GM19468 (cell line): ENCODE measurements around the gene CTDSP2.
"Not testable (repeated sequence)": the region's sequence is repeated elsewhere in the genome, so short reads cannot be mapped to it uniquely, and the experiment has no call there.

ENCODE experiments used
- ATAC-seq: cut with Tn5 transposase; IDR thresholded peaks from one replicate; pipeline ENCODE4 v1.9.1; 2021; ENCODE audit warnings: mild to moderate bottlenecking, moderate library complexity, moderate number of reproducible peaks; ENCODE audit not compliant: unreplicated experiment; ENCODE audit errors: extremely low read depth

CTDSP2 gene

GRCh38 chr12:57793920-57794319, 52.6 kb downstream of the CTDSP2 start:
- ATAC-seq: no peak

- ATAC-seq: no peak
Observed at GRCh38 chr12:57783861-57784260, 62.7 kb downstream of the CTDSP2 start.

DNA sequence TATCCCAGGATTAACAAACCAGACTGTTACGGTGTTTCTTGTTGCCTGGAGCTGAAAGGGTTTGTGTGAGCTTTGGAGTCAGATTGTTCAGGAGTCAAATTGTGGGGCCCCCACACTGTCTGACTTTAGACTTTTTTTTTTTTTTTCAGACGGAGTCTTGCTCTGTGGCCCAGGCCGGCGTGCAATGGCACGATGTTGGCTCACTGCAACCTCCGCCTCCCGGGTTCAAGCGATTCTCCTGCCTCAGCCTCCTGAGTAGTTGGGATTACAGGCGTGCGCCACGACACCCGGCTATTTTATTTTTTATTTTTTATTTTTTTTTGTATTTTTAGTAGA, 63.1 kb downstream of the CTDSP2 start:
- ATAC-seq: no peak

DNA sequence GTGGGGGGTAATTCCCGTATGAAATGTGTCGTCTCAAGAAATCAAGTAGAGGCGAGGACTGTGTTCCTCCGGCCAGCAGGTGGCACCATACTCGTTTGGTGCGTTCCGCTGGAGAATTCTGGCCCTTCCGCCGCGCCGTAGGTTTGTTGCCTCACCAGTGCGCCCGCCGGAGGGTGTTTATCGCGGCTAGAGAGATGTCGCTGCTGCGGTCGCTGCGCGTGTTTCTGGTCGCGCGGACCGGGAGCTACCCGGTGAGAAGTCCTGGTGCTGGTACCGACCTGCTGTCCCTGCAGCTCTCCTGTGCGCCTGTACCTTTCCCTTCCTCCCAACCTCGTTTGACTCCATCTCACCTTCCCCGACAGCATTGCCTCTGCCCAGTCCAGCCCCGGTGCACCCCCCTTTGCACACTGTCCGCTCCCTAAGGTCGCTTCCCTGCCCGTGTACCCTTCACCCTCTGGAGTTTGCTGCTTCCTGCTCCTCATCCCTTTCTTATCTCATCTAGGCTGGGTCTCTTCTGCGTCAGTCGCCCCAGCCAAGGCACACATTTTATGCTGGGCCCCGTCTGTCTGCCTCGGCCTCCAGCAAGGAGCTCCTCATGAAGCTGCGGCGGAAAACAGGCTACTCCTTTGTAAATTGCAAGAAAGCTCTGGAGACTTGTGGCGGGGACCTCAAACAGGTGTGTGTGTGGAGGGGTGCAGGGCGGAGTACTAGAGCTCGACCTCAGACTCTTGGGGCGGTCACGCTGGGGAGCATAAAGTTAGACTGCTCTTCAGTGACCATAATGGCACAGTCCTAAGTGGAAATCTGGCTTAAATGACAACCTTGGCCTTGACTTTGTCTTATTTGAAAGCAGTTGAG, 63.7 kb downstream of the CTDSP2 start, which contains the start of gene TSFM:
Gene TSFM, plus strand, starts transcription at position 180 of the 858 bp plus-strand sequence. Its CDS starts 15 bp downstream, at position 195.
- ATAC-seq: peak; percentile 43

- ATAC-seq: no peak
Observed at GRCh38 chr12:57782243-57782607, 64.3 kb downstream of the CTDSP2 start.

DNA sequence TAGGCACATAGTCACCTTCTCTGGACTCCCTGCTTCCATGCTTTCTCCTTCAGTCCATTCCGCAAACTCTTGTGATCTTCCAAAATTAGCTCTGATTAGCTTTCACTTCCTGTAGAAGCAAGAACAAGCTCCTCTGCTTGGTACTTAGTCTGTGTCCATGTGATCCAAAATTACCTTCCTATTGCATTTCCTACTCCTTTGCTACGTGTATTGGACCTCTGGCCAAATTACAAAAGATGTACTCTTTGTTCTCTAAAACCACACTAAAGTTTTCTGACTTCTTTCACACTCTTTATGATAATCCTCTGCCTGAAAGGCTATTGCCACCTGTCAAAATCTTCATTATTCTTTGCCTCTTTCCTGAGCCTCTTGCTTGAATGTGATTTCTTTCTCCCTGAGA, 64.7 kb downstream of the CTDSP2 start:
- ATAC-seq: no peak

DNA sequence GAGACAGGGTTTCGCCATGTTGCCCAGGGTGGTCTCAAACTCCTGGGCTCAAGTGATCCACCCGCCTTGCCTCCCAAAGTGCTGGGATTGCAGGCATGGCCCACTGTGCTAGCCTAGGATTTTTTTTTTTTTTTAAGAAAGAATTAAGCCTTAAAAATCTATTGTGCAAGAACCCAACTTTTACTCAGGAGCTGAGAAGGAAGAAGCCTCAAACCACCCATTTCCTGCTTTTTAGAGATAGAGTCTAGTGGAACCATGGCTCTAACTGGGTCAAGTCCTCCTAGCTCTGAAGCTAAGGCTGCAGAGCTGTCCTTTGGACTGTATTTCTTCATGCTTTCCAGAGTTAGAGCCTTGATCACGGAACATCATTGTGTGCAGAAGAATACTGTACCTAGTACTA, 65.3 kb downstream of the CTDSP2 start:
- no peak for ATAC-seq

DNA sequence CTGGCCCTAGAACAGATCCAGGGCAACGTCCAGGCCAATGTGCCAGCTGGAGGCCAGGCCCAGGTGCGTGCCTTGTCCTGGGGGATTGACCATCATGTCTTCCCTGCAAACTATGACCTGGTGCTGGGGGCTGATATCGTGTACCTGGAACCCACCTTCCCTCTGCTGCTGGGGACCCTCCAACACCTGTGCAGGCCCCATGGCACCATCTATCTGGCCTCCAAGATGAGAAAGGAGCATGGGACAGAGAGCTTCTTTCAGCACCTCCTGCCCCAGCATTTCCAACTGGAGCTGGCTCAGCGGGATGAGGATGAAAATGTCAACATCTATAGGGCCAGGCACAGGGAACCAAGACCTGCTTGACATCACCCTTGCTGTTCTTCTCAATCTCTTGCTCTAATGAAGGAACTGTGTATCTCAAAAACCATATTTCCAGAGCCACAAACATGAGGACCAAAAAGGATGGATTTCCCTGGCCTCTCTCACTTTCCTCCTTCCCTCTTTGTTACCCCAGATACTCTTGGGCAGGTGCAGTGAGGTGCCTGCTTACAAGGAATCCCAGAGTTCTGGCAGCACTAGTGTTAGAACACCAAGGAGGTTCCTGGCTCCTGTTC, 66.1 kb downstream of the CTDSP2 start:
- no peak for ATAC-seq

GRCh38 chr12:57779736-57780135, 66.8 kb downstream of the CTDSP2 start:
- no peak for ATAC-seq

DNA sequence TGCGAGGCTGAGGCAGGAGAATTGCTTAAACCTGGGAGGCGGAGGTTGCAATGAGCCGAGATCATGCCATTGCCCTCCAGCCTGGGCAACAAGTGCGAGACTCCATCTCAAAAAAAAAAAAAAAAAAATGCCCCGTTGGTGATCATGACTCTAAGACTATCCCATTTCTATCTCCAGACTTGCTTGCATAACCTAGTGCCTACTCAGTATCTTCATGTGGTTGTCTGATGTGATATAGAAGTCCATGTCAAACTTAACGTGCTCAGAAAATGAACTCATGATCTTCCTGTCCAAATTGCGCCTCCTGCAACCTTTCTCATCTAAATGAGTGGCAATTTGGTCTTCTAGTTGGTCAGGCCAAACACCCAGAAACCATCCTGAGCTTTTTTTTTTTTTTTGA, 68.6 kb downstream of the CTDSP2 start:
- ATAC-seq: no peak

- no peak for ATAC-seq
Observed at GRCh38 chr12:57777367-57777766, 69.2 kb downstream of the CTDSP2 start.

- ATAC-seq: no peak
Observed at GRCh38 chr12:57776247-57776587, 70.3 kb downstream of the CTDSP2 start.

DNA sequence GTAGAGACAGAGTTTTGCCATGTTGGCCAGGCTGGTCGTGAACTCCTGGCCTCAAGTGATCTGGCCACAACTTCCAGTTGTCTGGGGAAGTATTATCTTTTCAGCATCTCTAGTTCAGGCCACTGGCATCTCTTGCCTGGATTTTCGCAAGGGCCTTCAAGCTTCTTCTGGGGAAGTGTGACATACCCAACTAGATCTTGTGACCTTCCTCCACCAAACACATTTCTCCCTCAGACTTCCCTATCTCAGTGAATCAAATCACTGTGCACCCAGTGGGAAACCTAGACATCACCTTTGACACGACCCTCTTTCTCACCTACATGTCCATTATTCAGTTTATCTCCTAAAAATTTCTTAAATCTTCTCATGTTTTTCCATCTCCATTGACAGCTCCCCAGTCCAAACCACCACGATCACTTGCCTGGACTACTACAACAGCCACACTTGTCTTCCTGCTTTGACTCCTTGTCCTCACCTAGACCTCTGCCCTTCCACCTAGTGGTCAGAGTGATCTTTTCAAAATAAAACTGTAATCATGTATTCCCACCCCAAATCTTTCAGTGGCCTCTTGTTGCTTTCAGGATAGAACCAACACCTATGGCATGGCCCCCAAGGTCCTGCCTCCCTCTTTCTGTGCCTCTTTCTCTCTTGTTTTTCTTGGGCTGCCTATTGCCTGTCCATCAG, 70.8 kb downstream of the CTDSP2 start:
- ATAC-seq: no peak

- no peak for ATAC-seq
Observed at GRCh38 chr12:57775044-57775443, 71.5 kb downstream of the CTDSP2 start.

DNA sequence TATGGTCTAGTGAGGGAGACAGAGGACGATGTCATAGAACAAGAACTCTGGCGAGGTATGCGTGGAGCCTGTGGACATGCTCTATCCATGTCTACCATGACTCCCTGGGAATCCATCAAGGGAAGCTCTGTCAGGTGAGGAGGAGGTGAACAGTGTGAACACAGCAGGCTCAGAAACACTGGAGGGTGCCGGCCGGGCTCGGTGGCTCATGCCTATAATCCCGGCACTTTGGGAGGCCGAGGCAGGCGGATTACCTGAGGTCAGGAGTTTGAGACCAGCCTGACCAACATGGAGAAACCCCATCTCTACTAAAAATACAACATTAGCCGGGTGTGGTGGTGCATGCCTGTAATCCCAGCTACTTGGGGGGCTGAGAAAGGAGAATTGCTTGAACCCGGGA, 71.9 kb downstream of the CTDSP2 start:
- ATAC-seq: not testable (repeated sequence)

GRCh38 chr12:57772429-57773322, 73.9 kb downstream of the CTDSP2 start, which contains the start of gene EEF1AKMT3:
EEF1AKMT3 (plus strand) TSS chr12:57772614; CDS start chr12:57772725, 111 bp downstream.
- no peak for ATAC-seq

- ATAC-seq: peak; percentile 63
Observed at GRCh38 chr12:57771873-57772428, 74.6 kb downstream of the CTDSP2 start, which contains the start of gene METTL1. METTL1 (minus strand) TSS chr12:57772105; CDS start chr12:57772083, 22 bp downstream.

DNA sequence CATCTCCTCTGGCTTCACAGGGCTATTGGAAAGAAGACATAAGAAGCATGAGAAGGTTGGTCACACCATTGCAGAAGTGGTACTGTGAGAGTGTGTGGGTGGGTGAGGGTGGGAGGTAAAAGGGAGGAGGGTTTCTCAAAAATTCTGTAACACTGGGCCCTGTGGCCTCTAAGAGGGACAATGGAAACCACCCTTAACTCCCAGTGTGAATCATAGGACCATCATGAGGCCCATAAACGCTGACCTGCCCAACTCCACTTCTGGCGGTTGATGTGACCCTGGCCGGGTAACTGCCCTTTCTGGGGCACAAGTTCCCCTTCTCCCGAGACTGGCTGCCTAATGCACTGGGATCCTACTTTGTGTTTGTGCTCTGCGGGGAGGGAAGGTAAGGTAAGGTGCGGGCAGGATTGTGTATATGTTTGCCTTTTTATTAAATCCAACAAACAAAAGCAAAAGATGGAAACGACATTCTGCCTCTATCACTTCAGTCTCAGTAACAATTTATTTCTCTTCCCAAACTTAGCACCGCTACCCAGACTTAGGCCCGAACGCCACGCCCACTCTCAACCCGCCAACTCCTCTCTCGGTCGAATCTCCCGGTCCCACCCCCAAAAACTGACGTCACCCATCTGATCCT, 75.2 kb downstream of the CTDSP2 start:
- peak; percentile 60 for ATAC-seq

DNA sequence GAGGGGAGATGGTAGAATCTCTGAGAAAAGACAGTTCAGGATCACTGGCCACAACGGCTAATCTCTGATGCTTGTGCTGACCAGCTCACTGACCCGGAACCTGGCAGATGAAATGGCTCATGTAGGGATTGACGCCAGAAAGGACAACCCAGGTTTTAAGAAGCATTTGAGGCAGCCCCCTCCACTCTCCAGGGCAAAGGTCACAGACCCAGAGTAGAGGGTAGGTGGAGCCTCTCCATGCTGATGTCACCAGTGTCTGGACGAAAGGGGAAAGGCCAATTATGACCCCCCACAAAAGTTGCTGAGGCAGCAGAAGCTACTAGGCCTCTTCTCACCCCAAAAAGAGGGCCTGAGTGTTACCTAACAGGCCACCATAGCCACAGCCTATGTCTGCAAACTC, 75.8 kb downstream of the CTDSP2 start:
- no peak for ATAC-seq
